B cell (primary cell): ENCODE measurements around the gene KCNQ1OT1.

Experiments
- EZH2 ChIP-seq: IDR thresholded peaks from 2 replicates; pipeline ENCODE4 v1.6.1; 2012; ENCODE audit warnings: borderline replicate concordance, low read depth, mild to moderate bottlenecking, moderate library complexity, low read length; ENCODE audit not compliant: insufficient read depth, poor library complexity, severe bottlenecking
- TF ChIP-seq, protein P1 (sequence below): fragments of 200-600 bp; IDR thresholded peaks from one replicate; pipeline ENCODE4 v1.8.0; 2022; ENCODE audit warnings: antibody characterized with exemption, mild to moderate bottlenecking

DNA sequence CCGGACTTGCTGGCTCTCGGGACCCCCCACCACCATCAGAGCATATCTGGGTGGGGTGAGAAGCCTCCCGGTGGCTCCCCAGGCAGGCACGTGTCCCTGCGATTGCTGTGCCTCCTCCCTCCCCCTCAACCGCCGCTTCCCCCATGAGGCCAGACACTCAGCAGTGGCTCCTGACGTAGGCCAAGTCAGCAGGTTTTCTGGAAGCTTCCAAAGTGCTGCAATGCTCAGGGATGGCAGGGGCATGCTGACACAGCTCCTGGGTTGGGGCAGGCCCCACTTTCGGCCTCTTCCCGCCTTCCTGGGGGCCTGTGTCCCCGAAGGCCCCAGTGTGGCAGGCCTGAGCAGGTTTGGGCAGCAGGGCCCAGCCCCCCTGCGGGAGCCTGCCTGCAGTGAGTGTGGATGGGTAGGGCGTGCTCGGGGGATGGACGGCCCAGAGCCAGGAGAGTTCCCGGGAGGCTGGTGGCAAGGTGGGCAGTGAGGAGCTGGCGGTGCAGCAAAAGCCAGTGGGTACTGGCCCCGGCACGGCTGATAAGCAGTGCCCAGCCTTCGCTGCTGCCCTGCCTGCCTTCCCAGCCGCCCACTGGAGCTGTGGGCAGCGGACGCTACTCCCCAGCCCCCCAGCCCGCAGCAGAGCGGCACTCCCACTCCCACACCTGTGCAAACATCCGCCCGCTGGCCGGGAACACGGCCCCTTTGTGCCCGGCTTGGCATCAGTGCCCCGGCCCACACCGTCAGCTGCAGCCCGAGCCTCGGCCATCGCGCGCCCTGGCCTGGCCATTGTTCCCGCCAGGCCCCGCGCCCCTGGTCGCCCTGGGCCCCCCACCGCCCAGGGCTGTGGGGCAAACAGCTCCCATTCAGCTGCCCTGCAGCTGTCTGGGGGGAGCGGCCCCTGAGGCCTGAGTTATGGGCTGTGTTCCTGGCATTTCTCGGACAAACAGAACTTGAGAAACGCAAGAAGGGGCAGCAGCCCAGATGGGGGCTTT lies 125.0 kb downstream of the KCNQ1OT1 start:
- TF ChIP-seq, protein P1, sequence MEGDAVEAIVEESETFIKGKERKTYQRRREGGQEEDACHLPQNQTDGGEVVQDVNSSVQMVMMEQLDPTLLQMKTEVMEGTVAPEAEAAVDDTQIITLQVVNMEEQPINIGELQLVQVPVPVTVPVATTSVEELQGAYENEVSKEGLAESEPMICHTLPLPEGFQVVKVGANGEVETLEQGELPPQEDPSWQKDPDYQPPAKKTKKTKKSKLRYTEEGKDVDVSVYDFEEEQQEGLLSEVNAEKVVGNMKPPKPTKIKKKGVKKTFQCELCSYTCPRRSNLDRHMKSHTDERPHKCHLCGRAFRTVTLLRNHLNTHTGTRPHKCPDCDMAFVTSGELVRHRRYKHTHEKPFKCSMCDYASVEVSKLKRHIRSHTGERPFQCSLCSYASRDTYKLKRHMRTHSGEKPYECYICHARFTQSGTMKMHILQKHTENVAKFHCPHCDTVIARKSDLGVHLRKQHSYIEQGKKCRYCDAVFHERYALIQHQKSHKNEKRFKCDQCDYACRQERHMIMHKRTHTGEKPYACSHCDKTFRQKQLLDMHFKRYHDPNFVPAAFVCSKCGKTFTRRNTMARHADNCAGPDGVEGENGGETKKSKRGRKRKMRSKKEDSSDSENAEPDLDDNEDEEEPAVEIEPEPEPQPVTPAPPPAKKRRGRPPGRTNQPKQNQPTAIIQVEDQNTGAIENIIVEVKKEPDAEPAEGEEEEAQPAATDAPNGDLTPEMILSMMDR, result no peak
- TF ChIP-seq EZH2, result no peak
